Pulmonary artery endothelial cell (primary cell): ENCODE results near the gene GFOD1. TPM values are rescaled to one million over a fixed set of nuclear protein-coding genes. Genes with fewer than 3 reads are reported as not detected.
"Not testable (repeated sequence)": the region's sequence is repeated elsewhere in the genome, so short reads cannot be mapped to it uniquely, and the experiment has no call there.

Source experiments
- DNase-seq: peaks from one replicate; pipeline ENCODE4 v3.0.0-alpha.2; 2011; ENCODE audit warnings: low read depth, low spot score
- total RNA-seq: library from RNA; depleted of rRNA; stranded (reverse); fragments of >200 nt; gene quantifications from 2 replicates; pipeline ENCODE4 v1.2.3, GENCODE V29; 2014

The GFOD1 gene
- total RNA-seq, 1 donor from 2014 or later: 37.7 TPM

GRCh38 chr6:13511913-13512717 is 24.7 kb upstream of the GFOD1 start:
- DNase-seq: no peak

DNA sequence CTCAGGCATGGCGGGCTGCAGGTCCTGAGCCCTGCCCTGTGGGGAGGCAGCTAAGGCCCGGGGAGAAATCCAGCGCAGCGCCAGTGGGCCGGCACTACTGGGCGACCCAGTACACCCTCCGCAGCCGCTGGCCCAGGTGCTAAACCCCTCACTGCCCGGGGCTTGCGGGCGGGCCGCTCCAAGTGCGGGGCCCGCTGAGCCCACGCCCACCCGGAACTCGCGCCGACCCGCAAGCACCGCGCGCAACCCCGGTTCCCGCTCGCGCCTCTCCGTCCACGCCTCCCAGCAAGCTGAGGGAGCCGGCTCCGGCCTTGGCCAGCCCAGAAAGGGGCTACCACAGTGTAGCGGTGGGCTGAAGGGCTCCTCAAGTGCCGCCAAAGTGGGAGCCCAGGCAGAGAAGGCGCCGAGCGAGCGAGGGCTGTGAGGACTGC is 23.8 kb upstream of the GFOD1 start:
- DNase-seq: not testable (repeated sequence)

DNA sequence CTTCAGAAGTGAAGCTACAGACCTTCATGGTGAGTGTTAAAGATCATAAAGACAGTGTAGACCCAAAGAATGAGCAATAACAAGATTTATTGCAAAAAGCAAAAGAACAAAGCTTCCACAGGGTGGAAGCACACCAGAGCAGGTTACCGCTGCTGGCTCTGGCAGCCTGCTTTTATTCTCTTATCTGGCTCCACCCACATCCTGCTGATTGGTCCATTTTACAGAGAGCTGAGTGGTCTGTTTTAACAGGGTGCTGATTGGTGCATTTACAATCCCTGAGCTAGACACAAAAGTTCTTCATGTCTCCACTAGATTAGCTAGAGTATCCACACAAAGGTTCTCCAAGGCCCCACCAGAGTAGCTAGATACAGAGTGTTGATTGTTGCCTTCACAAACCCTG is 23.0 kb upstream of the GFOD1 start:
- not testable (repeated sequence) for DNase-seq

DNA sequence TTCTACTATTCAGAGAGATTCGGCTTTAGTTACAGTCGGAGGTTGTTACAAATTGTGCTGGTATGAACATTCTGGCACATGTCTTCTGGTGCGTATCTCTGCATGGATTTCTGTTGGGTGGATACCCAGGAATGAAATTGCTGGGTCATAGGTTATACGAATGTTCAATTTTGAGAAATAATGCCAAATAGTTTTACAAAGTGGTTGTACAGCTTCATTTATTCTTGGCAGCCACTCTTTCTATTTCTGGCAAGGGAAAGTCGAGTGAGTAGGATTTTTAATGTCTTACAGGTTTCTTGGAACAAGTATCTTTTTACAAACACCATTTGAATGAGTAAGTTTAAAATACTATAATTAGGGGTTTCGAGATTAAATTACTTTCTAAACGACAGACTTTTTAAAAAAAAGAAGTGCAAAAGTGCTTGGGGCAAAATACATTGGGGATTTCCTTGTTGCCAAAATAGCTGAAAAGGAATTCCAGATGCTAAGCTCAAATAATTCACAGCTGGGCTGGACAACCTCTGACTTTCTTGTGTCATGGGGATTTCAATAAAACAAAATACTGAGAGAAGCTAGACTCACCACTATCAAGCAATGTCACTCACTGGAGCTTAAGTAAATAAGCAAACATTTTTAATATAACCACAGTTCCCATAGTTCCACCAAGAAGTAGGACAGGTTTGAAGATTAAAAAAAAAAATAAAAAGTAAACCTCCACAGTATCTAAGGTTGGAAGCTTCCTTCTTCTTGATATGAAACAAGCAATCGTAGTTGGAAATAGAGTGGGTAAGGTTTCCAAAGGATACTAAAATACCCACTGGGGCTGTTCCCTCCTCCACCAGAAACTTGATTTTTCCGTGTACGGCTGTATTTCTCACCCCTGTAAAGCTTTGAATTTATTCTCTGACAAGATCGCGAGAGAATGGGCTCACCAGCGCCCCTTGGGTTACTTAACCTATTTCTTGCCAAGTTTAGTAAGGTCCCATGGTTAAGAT is 21.6 kb upstream of the GFOD1 start:
- DNase-seq: no peak

GRCh38 chr6:13507306-13507860 is 20.0 kb upstream of the GFOD1 start:
- DNase-seq: no peak

GRCh38 chr6:13505345-13505734 is 17.9 kb upstream of the GFOD1 start:
- DNase-seq: no peak

DNA sequence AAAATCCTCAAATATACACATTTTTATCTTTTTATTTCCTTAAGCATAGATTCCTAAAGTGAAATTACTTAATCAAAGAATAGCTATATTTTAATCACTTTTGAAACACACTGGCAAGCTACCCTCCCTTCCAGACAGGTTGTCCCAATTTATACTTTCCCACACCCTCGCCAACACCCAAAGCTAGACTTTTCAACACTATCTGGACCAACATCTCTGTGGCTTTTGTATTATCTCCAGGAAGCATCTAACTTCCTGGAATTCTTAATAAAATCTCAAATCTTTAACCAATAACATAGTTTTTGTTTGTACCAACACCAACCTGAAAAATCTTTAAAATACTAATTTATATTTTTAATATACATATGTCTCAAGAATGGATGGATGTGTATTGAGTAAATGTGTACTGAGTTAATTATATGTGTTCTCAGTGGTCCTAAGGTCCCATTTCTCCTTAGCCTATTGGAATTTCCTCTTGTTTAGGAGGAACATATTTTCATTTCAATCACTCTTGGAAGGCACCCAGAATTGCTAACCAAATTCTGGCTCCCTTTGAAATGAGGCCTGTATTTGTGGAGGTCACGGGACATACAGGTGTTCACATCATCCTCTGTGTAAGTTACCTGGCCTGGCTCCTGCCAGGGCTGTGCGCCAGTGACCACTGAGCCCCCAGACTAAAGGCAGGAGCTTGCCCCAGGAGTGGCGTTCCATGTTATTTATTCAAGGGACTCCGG is 17.4 kb upstream of the GFOD1 start:
- no peak for DNase-seq

DNA sequence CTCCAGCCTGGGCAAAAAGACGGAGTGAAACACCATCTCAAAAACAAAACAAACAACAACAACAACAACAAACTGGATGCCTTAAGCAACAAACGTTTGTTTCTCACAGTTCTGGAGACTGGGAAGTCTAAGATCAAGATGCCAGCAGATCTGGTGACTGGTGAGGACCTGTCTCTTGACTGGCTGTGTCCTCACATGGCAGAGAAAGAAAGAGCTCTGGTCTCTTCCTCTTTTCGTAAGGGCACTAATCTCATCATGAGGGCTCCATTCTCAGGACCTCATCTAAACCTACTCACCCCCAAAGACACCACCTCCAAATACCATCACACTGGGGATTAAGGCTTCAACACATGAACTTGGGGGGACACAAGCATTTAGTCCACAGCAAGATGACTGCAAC is 13.5 kb upstream of the GFOD1 start:
- DNase-seq: no peak

GRCh38 chr6:13500264-13500663 is 12.9 kb upstream of the GFOD1 start:
- no peak for DNase-seq

GRCh38 chr6:13496513-13497190 is 9.3 kb upstream of the GFOD1 start:
- no peak for DNase-seq

DNA sequence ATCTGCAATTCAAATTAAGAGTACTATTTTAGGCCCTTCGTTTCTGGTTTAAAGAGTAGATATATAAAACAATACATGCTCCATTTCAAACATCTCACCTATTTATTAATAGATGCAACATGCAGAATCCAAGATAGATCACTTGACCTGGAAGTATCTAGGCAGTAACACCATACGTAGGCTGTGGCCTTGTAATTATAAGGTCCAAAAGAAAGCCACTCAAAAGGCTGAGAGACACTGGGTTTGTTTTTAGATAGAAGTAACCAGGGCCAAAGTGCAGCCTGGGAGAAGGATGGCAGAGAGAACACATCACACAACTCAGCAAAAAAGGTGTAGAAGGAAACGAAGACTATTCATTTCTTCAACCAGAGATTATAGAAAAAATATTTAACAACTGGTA is 8.4 kb upstream of the GFOD1 start:
- no peak for DNase-seq

DNA sequence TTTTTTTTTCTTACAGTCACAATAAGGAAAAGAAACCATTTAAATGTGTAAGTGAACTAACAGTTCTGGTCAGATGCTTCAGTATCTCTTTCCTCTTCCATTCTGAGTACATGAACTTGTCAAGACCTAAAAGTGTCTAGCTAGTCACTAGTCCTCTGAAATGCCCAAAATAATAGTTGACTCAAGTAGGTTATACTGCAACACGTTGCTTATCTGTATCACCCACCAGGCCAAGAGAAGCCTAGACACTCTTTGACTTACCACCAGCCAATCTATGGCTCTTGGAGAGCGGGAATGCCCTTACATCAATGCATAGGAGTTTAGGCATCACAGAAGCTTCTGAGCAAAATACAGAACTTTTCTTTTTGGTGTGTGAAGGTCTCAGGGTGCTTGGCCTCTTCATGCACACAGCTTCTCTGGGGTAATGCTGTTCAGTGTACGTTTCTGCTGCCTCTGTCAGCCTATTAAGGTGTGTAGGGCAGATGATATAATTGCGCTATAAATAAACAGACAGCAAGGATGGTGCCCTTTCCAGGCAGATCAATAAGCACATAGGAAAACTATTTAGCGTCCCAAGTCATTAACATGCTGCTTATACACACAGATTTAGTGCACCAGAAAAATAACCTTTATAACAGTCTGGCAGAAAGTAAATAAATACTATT is 7.8 kb upstream of the GFOD1 start:
- no peak for DNase-seq

DNA sequence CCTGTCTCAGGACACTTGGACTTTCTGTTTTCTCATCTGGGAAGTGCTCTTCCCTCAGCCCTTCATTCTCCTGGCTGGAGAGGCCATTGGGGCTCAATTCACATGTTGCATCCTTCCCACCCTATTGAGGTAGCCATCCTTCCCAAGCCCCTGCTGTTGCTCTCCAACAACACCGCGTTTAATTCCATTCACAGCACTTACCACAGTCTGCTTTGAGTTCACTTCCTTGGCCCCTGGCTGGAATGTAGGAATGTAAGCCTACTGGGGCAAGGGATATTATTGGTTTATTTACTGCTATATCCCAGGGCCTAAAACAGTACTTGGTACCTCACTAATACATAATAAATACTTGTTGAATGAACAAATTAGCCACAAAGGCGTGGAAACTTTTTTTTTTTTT is 6.7 kb upstream of the GFOD1 start:
- DNase-seq: no peak

- no peak for DNase-seq
Observed at GRCh38 chr6:13493147-13493546, 5.7 kb upstream of the GFOD1 start.

GRCh38 chr6:13492357-13492756 is 5.0 kb upstream of the GFOD1 start:
- no peak for DNase-seq

GRCh38 chr6:13491538-13491937 is 4.1 kb upstream of the GFOD1 start:
- DNase-seq: no peak

DNA sequence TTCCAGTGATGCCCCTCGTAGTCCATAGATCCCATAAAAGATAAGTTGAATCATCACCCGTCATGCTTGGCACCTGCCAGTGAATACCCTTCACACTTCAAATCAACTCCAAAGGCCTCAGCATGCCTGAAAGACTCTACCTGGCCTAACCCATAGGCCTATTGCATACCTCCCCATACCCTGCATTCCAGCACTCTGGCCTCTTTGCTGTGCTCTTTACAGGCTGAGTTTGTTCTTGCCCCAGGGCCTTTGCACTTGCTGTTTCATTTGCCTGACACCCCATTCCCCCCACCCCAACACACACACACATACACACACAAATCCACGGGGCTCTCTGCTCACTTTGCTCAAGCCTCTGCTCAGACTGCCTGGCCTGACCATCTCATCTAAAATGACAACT is 3.0 kb upstream of the GFOD1 start:
- no peak for DNase-seq

DNA sequence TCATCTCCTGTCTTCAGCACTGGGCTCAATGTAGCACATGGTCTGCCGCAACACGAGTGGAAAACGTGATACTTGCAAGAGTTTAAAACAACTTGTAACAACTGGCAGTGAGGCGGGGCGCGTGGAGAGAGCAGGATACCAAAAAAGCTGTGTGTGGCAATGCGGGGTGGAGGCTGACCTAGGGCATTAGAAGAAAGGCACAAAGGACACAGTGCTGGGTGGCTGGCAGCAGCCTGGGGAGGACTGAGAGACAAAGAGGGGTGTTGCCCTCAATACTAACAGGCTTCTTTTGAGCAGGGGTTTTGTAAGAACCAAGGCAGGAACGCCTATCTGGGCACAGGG is 1.5 kb upstream of the GFOD1 start:
- no peak for DNase-seq

- DNase-seq: no peak
Observed at GRCh38 chr6:13488015-13488895, 855 bp upstream of the GFOD1 start.
